T-helper 2 cell treated with Interferon-gamma antibody and Interleukin-4, amounts not matched to agents 5 μg/mL and 100 μg/mL, for 36 hours (primary cell): ENCODE results near the gene FST.

Experiments
- DNase-seq: peaks from one replicate; pipeline ENCODE4 v3.0.0; 2021; ENCODE audit warnings: low spot score
- H3K27ac Mint-ChIP-seq: one replicate; pipeline ENCODE4 v1.8.0; 2021; ENCODE audit warnings: mild to moderate bottlenecking, mixed read lengths
- H3K27me3 Mint-ChIP-seq: one replicate; pipeline ENCODE4 v1.8.0; 2021; ENCODE audit warnings: low read depth, mixed read lengths
- H3K36me3 Mint-ChIP-seq: one replicate; pipeline ENCODE4 v1.8.0; 2021; ENCODE audit warnings: low read depth, mixed read lengths
- H3K4me1 Mint-ChIP-seq: one replicate; pipeline ENCODE4 v1.8.0; 2021; ENCODE audit warnings: low read depth, mixed read lengths
- H3K4me3 Mint-ChIP-seq: one replicate; pipeline ENCODE4 v1.8.0; 2022; ENCODE audit warnings: mild to moderate bottlenecking, moderate library complexity, mixed read lengths
- H3K9me3 Mint-ChIP-seq: one replicate; pipeline ENCODE4 v1.8.0; 2021; ENCODE audit warnings: mixed read lengths

The FST gene

DNA sequence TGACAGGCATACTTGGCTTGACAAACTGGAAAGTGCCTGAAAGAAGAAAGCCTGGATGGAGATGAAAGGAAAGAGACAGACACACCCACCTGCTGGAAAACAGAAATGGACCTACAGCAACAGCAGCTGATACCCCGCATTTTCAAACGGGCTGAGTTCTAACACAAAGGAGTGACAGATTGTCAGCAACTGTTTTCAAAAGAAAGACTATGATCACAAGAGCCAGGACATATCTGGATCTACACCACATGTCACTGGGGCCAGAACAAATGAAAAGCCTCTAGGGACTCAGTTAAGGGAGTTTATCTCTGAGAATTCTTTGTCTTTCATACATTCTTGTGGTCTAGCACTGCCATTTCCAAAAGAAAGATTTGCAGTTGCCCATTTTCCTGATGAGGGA is 24.1 kb upstream of the FST start:
- Mint-ChIP-seq H3K9me3 (no peaks in the 10 kb centered on the region), H3K27ac (no peak overlapping the region), H3K36me3 (no peaks in the 10 kb centered on the region), H3K4me3 (no peak overlapping the region), H3K4me1 (no peaks in the 10 kb centered on the region), H3K27me3 (peaks cover 10% of the 10 kb centered on the region)
- no peak for DNase-seq

DNA sequence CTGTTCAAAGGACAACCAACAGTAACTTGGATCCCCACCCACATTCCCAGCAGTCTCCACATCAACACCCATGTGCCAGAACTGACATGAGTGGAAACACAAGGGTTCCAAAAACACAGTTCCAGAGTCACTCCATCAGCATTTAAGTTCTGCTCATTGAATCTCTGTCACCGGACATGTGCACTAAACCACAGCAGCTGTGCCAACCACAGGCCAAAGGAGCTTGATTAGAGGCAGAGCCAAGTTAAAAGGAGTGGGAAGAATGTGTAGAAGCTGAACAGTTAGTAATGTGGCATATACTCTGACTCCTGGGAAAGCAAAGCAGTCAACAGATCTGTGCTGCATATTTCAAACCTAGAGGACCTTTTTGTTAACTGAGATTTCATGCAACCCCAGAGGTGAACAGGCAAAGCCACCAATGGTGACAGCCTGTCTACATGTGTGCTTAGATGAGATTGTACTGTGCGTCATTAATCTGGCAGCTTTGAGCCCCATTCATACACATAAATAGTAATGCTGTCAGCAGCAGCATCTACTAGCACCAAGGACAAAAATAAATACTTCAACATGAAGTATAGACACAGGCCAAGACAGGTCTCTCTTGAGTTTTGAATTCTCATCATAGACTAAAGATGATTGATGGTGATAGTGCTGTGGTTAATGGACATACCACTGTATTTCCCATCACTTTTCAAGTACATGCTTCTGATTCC is 16.4 kb upstream of the FST start:
- Mint-ChIP-seq H3K27me3 (peaks cover 14% of the 10 kb centered on the region), H3K4me3 (no peak overlapping the region), H3K9me3 (no peaks in the 10 kb centered on the region), H3K36me3 (no peaks in the 10 kb centered on the region), H3K27ac (no peak overlapping the region), H3K4me1 (no peaks in the 10 kb centered on the region)
- DNase-seq = no peak

DNA sequence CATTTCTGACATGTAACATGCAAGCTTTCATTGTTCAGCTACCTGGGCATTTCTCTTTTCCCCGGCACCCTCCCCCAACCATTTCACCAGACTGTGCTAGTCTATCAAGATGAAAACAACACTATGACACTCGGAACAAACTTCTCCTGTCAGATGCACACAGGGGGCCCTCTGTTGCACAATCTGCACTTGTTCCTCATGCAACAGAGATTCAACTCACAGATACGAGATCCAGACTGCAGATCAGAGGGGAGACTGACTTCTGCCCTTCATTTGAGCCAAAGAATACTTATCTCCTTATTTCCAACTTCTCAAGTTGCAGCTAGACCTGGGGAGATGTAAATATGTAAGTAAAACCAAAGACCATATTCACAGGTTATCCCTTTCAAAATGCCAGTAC is 15.7 kb upstream of the FST start:
- no peak overlapping the region for H3K4me3 Mint-ChIP-seq
- H3K4me1 Mint-ChIP-seq = no peaks in the 10 kb centered on the region
- no peak for DNase-seq
- no peaks in the 10 kb centered on the region for H3K36me3 Mint-ChIP-seq
- H3K9me3 Mint-ChIP-seq = no peaks in the 10 kb centered on the region
- peaks cover 19% of the 10 kb centered on the region for H3K27me3 Mint-ChIP-seq
- no peak overlapping the region for H3K27ac Mint-ChIP-seq

DNA sequence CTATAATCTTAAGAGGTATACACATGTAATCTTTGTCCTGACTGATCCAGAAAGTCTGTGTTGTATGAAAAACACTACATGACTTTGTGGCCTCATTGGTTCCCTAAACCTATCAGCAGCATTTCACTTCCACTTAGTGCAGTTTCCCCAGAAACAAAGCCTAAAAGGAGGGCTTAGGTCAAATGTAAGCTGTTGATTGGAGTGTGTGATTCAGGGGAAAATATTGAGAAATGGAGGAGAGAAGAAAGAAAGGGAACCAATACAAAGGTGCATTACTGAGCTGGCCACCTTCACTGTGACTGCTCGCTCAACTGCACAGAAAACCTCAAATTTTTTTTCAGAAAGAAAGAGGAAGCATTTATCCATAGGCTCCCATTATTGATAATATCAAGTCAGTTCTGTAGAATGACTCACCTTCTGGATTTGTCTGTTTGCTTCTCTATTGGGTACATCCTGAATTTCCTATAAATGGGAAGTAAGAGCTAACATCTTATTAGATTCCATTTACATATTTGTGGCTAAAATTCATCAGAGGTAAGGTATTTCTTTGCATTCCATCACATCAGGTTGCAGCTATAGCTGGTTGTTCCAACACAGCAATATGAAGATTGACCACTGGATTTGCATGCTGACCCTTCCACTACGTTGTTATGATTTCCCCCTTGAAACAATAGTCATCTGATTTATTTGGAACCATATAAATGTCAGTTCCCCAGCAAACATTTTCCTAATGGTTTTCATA is 10.3 kb upstream of the FST start:
- Mint-ChIP-seq H3K4me3 (no peak overlapping the region), H3K27ac (no peak overlapping the region), H3K4me1 (no peaks in the 10 kb centered on the region), H3K9me3 (no peaks in the 10 kb centered on the region), H3K27me3 (peaks cover 21% of the 10 kb centered on the region), H3K36me3 (no peaks in the 10 kb centered on the region)
- DNase-seq = no peak

DNA sequence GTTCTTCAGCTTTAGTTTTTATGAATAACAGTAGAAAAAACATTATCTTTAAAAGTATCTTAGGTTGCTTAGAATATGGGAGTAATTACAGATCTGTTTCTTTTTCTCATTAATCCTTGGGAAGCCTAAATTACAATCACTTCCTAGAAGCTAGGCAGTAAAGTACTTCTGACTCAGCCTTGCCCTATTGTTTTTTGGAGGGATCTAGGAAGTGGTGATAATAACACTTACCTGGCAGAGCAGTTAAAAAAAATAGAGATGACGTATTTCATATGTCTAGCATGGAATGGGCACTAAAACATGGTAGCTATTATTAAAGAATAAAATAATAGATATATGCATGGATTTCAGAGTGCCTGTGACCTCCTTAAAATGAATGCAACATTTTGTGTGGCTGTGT is 8.2 kb upstream of the FST start:
- Mint-ChIP-seq H3K27me3 (peaks cover 38% of the 10 kb centered on the region), H3K27ac (no peak overlapping the region)

DNA sequence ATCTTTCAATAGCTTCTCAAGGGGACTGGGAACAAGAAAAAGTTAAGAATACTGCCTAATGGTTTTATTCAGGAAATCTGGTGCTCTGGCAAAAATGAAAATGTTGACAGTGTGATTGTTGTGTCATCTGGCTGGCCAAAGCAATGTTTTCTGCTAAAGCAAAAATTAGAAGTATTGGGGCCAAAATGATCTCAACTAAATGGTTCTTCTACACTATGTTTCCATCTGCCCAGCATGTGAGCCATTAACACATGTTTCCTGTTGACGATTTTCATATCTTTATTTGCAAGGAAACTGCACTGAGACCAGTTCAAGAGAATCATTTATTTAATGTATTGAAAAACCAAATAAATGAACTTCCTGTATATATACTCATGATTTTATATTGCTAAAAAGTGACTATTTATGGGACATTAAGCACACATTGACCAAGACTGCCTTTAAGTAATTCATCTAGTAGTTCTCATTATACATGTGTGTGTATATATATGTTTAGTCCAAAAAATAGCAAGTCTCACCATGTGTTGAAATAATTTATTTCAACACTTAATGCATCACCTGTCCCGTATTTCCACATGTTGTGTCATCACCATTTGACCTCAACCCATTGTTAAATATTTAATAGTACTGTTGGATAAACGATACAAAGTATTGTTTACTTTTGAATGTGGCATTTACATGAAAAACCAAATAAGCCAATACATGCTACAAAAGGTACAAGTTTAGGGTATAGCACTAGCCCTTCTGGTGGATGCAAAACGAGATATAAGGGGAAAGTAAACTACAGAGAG is 7.5 kb upstream of the FST start:
- peaks cover 42% of the 10 kb centered on the region for H3K27me3 Mint-ChIP-seq
- no peaks in the 10 kb centered on the region for H3K9me3 Mint-ChIP-seq

More for the DNA sequence above, 8.2 kb upstream of the FST start:
- no peaks in the 10 kb centered on the region for H3K9me3 Mint-ChIP-seq
- DNase-seq = no peak
- no peaks in the 10 kb centered on the region for H3K4me1 Mint-ChIP-seq
- no peak overlapping the region for H3K4me3 Mint-ChIP-seq
- no peaks in the 10 kb centered on the region for H3K36me3 Mint-ChIP-seq

DNA sequence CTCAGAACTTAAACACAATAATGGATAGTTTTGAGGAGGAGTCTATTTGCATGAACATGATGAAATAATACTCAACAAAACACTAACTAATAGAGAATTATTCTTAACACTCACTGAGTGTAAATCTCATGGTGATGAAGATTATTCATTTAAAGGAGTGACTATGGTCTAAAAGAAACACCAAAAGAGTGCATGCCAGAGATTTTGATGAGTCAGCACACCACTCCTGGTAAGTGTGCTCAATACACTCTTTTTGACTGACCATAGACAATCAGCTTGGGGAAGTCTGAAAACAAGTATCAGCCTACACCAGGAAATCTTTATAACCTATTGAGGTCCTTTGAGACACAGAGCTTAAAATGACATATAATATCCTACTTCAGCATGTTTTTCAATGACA is 6.8 kb upstream of the FST start:
- Mint-ChIP-seq H3K4me1 (peaks cover 3% of the 10 kb centered on the region), H3K27ac (no peak overlapping the region), H3K27me3 (peaks cover 47% of the 10 kb centered on the region), H3K36me3 (no peaks in the 10 kb centered on the region), H3K9me3 (no peaks in the 10 kb centered on the region), H3K4me3 (no peak overlapping the region)
- no peak for DNase-seq

More for the DNA sequence above, 7.5 kb upstream of the FST start:
- no peak for DNase-seq
- Mint-ChIP-seq H3K4me3 (no peak overlapping the region), H3K27ac (no peak overlapping the region), H3K36me3 (no peaks in the 10 kb centered on the region), H3K4me1 (no peaks in the 10 kb centered on the region)

DNA sequence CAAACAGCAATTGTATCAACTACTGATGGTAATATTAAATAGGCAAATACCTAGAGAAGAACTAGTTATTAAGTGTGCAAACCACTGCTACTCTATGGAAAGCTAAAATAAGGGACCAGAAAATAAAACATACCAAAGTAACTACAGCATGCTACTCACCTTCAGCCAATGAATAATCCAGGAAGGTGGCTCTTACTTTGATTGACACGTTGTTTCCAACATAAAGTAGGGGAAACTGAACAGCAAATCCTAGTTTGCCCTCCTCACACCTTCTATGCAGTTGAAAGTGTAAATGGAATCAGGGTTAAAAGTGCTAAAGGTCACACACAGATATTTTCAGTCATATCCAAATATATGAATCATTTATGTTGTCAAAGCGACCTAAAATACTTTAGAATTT is 5.1 kb upstream of the FST start:
- no peak overlapping the region for H3K4me3 Mint-ChIP-seq
- H3K9me3 Mint-ChIP-seq = no peaks in the 10 kb centered on the region
- peaks cover 49% of the 10 kb centered on the region for H3K27me3 Mint-ChIP-seq
- peaks cover 10% of the 10 kb centered on the region for H3K4me1 Mint-ChIP-seq
- H3K27ac Mint-ChIP-seq = no peak overlapping the region
- DNase-seq = no peak
- no peaks in the 10 kb centered on the region for H3K36me3 Mint-ChIP-seq

DNA sequence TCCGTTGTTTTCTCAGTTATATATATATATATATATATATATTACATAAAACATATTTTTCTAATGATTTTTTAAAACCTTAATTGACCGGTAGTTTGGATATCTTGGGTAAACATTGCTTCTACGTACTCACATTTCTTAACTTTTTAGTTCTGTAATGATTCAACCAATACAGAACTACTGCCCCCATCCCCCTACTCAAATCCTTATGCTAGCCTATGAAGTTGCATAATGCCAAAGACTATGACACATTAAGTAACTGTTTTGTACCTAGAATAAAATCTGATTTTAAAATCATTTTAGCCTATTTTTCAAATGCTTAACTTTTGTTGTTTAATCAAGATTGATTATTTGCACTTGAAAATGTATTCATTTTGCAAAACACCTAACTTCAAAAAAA is 4.4 kb upstream of the FST start:
- Mint-ChIP-seq H3K36me3 (no peaks in the 10 kb centered on the region), H3K9me3 (no peaks in the 10 kb centered on the region)

DNA sequence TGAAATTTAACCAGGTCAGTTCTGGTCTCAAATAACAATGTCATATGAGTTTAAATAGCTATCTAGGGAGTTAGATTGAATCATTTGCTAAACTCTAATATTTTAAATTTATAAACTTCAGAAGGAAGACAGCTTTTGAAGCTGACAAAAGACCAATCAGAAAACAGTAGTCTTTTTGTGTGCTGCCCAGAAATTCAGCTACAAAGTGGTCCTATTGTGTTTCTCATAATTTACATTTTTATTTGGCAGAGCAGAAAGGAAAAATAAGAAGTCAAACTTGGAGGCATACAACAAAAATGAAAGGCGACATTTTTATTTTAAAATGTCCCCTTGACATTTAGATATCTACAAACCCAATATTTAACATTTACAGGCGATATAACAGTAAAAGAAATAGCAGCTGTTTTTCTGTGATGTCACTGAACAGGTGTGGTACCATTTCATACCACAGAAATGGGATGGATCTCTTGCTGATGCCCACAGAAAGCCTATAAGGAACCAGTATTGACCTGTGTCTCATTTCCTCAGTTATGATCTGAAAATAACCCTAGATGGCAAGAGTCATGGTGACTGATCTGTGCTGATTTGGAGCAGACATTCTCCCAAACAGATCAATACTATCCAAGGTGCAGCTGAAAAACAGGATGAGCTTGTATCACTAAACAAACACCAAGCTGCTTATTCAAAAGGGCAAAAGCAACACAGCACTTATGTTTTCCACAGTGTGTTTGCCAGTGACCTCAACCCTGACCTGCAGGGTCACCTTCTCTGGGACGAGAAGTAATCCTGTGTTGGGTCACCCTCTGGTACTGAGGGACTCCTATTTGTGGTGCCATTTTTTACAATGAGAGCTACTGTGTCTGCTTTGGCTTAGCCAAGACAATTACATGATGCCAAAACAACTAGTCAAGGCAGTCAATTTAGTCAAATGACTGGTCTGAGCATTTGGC is 3.6 kb upstream of the FST start:
- no peak overlapping the region for H3K4me3 Mint-ChIP-seq
- peaks cover 58% of the 10 kb centered on the region for H3K27me3 Mint-ChIP-seq
- no peak overlapping the region for H3K27ac Mint-ChIP-seq

More for the DNA sequence above, 4.4 kb upstream of the FST start:
- Mint-ChIP-seq H3K4me3 (no peak overlapping the region), H3K27me3 (peaks cover 53% of the 10 kb centered on the region), H3K27ac (no peak overlapping the region), H3K4me1 (peaks cover 14% of the 10 kb centered on the region)
- no peak for DNase-seq

DNA sequence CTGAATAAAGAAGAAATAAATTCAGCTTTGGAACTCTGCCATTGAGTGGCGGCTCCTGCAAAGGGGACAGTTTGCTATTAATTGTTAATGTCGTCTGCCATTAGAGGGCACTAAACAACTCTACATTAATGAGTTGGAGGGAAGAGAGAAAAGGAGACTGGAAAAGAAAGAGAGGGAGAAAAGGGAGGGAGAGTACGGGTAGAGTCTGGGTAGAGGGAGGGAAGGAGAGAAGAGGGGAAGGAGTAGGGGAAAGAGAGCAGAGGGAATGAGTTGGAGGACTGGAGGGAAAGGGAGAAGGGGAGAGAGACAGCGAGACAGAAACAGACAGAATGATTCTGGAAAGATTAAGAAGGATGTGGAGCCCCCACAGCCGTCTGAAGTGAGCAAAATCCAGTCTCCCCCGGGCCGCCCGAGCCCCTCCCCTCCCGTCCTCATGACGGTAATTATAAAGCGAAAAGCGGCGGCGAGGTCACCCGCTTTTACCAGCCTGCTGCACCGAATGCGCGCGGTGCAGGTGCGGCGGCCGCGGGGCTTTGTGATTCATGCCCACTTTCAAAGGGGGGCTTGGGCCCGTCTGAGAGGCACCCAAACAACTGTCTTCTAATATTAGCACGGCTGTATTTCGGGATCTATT is 1.9 kb upstream of the FST start:
- Mint-ChIP-seq H3K27ac (no peak overlapping the region), H3K27me3 (peaks cover 72% of the 10 kb centered on the region), H3K4me1 (peaks cover 27% of the 10 kb centered on the region), H3K36me3 (no peaks in the 10 kb centered on the region), H3K9me3 (no peaks in the 10 kb centered on the region), H3K4me3 (peak overlapping the region; percentile 86)
- no peak for DNase-seq

More for the DNA sequence above, 3.6 kb upstream of the FST start:
- DNase-seq = no peak
- peaks cover 18% of the 10 kb centered on the region for H3K4me1 Mint-ChIP-seq
- no peaks in the 10 kb centered on the region for H3K36me3 Mint-ChIP-seq
- no peaks in the 10 kb centered on the region for H3K9me3 Mint-ChIP-seq

DNA sequence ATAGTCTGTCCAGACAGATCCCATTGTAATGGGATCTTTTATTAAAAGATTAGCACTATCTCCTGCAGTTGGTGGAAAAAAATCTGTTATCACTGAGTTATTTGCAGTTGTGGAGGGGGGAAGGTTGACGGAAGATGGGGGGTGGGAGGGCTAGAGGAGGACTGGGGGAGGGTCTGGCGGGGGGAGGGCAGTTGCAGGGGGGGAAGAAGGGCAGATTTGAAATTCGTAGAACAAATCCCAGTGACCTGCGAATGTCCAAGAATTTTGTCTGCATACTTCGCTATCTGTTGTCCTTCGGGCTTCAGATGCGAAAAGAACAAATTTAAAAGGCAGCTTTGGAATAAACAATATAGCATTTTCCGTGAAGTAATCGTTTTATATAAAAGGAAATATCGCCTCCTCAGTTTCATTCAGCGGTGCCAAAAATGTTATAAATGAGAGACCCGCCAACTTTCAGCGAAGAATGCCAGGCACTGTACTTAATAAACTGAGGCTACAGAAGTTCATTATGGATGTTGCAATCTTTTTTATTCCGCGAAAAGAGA is 1.3 kb upstream of the FST start:
- peaks cover 77% of the 10 kb centered on the region for H3K27me3 Mint-ChIP-seq
- no peaks in the 10 kb centered on the region for H3K36me3 Mint-ChIP-seq
- no peak for DNase-seq
- H3K4me1 Mint-ChIP-seq = peaks cover 29% of the 10 kb centered on the region
- H3K9me3 Mint-ChIP-seq = no peaks in the 10 kb centered on the region
- H3K27ac Mint-ChIP-seq = no peak overlapping the region
- H3K4me3 Mint-ChIP-seq = peak overlapping the region; percentile 86
